Raji (cell line): ENCODE results near the gene WSCD2.

Source experiments
- POLR2A ChIP-seq: IDR thresholded peaks from 2 replicates; pipeline ENCODE4 v1.6.1; 2011; ENCODE audit warnings: low read depth, low read length, control low read depth; ENCODE audit not compliant: insufficient read depth

The WSCD2 gene

DNA sequence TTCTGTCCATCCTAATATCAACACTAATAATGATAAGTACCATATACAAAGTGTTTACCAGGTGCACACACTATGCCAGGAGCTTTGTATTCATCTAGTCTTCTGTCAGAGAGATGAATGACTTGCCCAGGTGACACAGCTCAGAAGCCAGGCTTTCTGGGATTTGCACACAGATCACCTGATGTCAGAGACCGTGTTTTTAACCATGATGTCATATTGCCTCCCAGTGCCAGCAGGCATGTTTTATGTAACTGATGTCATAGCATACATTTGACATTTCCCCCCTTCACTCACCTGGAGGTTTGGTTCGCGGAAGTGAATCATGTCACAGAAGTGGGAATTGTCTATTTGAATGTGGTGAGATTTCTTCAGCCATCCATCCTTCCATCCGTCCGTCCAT lies 5.7 kb downstream of the WSCD2 start:
- TF ChIP-seq POLR2A: no peak

DNA sequence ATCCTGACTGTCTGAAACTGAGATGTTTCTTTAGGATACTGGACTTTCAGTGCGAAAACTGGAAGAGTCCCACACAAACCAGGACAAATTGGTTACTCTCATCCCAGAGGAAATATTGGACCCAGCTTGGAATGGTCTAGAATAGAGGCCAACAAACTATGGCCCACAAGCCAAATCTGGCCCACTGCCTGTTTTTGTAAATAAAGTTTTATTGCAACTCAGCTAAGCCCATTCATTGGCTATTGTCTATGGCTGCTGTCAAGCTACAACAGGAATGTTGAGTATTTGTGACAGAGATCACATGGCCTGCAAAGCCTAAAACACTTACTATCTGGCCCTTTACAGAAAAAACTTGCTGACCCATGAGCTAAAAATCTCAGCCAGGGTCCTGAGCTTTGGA lies 6.5 kb downstream of the WSCD2 start:
- no peak for TF ChIP-seq POLR2A

DNA sequence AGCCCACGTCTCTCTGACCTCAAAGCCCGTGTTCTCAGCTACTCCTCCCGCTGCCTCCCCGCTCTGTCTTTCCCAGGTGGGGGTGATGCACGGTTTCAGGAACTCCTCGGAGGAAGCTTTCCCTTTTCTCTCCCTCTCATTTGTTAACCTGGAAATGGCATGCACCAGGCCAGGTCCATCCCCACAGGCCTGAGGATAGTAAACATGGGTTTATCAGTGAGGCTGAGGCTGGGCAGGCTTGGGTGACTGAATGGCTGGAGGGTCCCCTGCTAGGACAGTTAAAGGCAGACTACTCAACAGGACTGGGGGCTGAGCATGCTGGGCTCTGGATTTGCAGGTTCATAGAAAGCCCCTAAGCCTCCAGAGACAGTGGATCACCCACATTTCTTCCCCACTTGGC lies 7.6 kb downstream of the WSCD2 start:
- no peak for TF ChIP-seq POLR2A

DNA sequence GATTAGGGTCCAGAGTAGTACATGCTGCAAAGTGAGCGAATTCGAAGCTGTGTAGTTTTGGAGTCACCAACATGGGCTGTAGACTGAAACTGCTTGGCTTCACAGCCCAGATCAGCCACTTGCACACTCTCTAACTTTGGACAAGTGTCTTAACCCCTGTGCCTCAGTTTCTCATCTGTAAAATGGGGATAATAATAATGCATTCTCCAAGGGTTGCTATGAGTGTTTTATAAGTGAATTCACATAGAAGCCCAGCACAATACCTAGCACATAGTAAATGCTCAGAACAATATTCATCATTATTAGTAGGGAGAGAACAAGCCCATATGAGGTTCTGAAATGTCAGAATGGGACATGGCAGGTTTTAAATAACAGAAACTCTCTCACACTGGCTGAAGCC lies 10.4 kb downstream of the WSCD2 start:
- no peak for TF ChIP-seq POLR2A

DNA sequence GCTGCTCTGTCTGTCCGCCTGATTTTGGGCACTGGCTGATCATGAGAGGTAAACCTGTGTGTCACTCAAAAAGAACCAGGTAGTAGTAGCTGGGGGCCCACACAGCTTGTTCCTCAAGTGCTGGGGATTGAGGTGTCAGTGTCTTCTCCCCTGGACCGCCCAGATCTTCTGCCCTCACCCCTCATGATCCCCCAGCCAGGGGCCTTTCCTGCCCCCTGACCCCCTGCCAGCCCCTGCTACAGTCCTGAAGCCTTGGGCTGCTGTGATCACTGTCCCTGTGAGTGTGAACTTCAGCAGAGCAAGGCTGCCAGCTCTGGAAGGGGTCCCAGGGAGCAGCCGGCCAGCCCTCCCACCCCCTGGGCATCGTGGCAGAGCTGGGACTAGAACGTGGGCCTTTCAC lies 11.4 kb downstream of the WSCD2 start:
- TF ChIP-seq POLR2A: no peak

DNA sequence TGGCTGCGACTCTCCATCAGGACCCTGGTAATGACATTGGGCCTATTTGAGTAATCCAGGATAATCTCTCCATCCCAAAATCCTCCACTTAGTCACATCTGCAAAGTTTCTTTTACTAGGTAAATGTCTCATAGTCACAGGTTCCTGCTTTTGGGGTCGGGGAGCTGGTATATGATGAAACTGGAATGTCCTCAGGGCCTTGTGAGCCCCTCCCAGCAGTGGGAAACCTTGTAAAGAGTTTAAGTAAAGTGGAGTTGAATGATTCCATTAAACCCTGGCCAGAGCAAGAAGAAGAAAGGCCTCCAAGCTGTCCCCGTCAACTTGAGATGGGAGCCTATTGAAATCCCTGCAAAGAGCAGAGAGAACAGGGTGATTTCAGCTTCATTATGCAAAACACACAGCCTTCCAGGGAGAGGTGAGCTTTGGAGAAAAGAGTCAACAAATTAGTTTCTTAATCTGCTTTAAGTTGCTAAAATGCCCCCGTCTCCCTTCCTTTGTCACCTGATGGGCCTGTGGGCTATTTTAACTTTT lies 12.6 kb downstream of the WSCD2 start:
- no peak for TF ChIP-seq POLR2A

DNA sequence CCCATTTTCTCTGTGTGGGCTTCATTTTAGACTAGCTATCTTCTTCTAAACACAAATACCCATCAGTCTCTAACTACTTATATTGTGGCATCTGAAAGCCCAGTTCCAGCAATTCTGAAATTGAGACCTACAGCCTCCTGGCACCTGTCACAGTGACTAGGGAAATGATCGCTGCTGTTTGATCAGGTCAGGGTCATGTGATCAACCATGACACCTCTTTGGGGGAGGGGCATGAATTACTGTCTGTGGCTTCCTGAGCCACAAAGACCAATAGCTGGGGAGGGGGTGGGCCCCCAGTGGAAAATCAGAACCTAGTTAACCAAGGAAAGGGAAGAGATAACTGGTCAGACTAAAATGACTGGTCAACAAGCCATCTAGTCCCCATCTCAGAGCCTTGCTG lies 14.1 kb downstream of the WSCD2 start:
- no peak for TF ChIP-seq POLR2A

DNA sequence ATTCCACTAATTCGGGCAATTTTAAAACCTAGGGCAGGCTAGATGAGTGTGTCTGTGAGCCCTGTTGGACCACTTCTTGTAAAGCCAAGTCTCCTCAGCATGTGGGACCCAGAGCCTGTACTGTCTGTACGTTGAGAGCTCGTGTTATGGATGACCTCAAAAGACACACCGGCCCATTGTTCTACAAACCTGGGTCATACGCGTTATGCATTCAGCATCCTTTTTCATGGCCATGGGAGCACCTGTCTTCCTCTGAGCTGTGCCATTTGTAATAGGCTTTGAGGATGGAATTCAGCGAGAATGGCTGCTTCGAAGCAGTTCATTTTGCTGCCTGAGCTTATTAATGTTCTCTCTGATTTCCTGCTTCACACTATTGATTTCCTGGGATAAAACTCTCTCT lies 15.0 kb downstream of the WSCD2 start:
- TF ChIP-seq POLR2A: no peak

DNA sequence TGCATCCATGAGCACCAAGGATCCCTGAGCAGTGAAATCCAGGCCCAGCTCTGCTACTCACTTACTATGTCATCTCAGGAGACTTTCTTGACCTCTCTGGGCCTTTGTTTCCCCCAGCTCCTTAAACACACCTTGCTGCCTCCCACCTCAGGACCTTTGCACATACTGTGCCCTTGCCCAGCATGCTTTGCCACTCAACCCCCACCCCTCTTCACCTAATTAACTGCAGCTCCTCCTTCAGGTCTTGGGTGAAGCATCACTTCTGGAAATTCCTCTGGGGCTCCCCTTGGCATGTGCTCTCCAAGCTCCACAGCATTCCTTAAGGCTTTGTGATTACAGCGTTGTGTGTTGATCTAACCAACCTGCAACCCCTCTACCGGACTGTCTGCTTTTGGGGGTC lies 15.9 kb downstream of the WSCD2 start:
- TF ChIP-seq POLR2A: no peak

DNA sequence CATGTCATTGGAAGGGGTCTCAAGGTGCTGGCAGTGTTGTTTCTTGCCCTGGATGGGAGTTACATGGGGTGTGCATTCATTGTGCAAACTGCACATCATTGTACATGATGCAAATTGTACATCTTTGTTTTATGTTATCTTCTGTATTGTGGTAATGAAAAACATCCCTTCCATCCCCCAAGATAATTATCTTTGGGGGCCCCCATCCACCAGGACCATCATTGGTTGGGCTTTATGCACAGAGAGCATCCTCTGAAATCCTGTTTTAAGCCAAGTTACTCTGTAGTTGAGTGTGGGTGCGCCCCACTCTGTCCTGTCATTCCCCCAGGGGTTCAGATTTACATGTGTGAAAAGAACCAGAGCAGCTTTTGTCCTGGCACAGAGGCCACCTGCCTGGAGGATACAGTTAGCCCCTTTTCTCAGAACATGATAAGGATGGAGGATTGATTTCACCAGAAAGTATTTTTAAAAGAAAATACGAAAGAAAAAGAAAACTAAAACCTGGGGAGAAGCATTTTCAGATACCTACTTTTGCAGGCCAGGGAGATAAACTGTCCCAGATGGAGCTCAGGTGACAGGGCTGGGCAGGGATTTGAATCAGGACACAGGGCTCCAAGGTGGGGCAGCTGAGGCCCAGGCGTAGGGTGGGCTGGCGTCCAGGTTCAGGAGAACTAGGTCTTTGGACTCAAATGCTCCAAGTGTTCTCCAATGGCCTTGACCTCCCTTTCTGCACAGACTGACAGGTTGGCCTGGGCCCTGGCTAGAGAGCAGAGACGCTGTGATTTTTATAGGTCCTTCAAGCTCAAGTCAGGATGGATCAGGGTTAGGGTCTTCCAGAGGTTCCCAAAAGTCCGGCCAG lies 17.2 kb downstream of the WSCD2 start:
- no peak for TF ChIP-seq POLR2A

DNA sequence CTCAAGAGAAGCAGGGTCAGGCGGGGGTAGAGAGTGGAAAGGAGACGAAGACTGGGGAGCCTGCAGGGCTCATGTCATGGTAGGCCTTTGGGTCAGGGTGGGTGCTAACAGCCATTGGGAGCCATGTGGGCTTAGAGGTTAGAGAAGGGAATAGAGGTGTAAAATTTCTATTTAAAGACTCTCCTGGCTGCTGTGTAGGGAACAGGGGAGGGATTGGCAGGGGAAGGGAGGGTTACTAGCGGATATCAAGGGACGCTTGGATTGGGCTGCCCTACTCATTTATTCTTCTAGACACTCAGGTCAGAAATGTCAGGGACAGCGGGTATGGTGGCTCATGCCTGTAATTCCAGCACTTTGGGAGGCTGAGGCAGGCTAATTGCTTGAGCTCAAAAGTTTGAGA lies 18.2 kb downstream of the WSCD2 start:
- TF ChIP-seq POLR2A: no peak

DNA sequence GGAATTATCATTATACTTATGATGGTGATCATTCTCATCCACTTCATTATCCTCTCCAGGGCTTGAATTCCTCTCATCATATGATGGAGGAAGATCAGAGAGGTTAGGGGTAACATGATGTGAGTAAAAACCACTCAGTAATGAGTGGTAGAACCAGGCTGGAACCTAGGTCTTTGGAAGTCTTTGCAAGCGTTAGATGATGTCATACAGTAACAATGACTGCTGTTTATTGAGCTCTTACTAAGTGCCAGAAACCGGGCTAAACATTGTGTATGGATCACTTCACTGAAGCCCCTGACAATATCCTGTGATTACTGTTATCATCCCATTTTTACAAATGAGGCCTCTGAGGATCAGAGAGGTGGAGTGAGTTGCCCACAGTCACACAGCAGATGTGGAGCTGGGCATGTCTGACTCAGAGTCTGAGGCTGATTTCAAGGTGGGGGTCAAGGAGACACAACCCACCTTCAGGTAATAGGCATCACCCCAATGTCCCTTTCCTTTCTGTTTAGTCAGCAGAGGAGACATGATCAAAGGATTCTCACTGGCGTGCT lies 19.5 kb downstream of the WSCD2 start:
- TF ChIP-seq POLR2A: no peak

DNA sequence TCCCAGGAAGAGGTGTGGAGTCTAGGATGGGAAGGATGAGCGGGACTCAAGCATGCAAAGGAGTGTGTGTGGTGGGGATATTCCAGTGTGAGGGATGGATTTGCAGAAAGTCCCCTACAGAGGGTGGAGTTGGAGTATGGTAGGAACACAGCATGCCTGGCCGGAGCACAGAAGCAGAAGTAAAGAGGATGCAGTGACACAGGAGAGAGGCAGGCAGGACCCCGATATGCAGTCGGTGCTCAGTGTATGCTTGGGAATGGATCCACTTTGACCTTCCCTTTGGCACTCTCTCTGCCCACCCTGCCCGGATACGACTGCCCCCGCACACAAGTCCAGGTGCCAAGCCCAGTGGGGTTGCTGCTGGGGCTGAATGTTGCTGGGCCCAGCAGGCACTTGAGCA lies 21.3 kb downstream of the WSCD2 start:
- TF ChIP-seq POLR2A: no peak

DNA sequence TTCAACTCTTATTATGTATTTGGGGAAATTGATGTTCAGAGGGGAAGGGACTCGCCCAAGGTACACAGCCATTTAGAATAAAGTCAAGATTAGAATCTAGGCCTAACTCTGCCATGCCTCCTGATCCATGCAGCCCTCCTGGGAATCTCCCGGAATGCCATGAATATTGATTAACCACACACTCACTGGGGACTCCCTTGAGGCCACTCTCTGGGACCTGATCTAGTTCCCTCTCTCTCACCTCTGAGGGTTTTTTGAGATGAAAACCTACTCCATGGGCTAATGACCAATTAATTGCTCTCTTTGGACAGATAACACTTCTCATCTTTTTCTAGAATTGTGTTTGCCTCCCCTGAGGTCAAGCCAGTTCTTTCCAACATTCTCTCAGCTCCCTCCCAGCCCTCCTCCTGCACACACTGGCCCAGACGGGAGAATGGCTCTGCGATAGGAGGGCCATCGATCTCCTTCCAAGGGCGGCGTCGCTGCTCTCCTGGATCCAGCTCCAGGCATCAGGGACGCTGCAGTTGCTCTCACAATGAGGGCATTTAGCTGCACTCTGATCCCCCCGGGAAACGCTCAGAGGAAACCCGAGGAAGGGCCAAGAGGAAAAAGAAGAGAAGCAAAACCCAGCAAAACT lies 22.6 kb downstream of the WSCD2 start:
- no peak for TF ChIP-seq POLR2A

DNA sequence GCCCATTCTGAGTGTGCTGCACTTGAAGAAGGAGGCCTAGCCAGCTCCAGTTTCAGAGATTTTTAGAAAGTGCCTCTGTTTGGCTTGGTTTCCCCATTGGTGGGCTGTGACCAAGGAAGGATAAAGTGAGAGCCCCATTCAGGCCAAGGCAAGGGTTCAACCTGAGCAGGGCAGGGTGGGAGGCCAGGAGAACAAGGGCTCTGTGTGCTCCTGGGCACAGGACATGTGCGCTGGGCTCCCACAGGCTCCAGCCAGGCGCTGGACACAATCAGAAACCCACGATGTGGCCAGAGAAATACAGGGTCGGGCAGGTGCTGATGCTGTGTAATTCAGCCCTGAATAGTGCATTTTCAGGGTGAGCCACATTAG lies 23.1 kb downstream of the WSCD2 start:
- no peak for TF ChIP-seq POLR2A

DNA sequence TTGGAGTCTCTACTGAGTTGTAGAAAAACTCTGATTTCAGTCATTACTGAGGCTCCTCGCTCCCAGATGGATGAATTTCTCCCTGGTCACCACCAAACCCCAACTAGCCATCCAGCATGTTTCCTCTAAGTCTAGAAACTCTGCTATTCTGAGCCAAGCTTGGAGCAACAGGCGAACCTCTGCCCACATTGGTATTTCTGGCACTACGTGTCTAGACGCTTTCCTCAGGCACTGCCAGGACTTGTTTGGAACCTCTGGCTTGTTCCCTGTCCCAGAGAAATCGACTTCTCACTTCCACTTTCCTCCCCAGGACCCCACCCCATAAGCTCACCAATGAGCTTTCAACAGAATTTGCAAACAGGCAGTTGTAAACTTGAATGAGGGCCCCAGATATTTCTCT lies 27.6 kb downstream of the WSCD2 start:
- no peak for TF ChIP-seq POLR2A
